Measurements from ENCODE around the gene SSBP1.
A peak's percentile ranks its signal among the peaks of the same experiment; 100 is the strongest.

The SSBP1 gene

GRCh38 chr7:141695803-141696289 is 42.3 kb upstream of the SSBP1 start:
- H3K4me1 ChIP-seq (ENCODE audit: control insufficient read depth, low read depth, low read length), result peaks cover 15% of the 10 kb centered on the region
- no peak overlapping the region for H3K4me3 ChIP-seq (ENCODE audit: low read length)
- H2BK15ac ChIP-seq (replicated peaks; ENCODE audit: low read depth), result no peak overlapping the region
- no peak overlapping the region for H3K4me2 ChIP-seq (ENCODE audit: low read length)
- no peak overlapping the region for H2BK120ac ChIP-seq (ENCODE audit: low read depth, low read length)
- no peaks in the 10 kb centered on the region for H3K27me3 ChIP-seq (ENCODE audit: insufficient read depth, low read length, poor library complexity)
- no peak overlapping the region for H4K8ac ChIP-seq (ENCODE audit: low read depth, low read length)
- no peak overlapping the region for H3K4ac ChIP-seq (ENCODE audit: low read depth, low read length)
- H2BK5ac ChIP-seq (ENCODE audit: low read length), result no peak overlapping the region
- H3K79me2 ChIP-seq (ENCODE audit: control insufficient read depth, insufficient read depth, low read length), result peaks cover 22% of the 10 kb centered on the region
- H3K23ac ChIP-seq (ENCODE audit: low read length), result peak overlapping the region; percentile 91
- H2AK5ac ChIP-seq (ENCODE audit: low read length), result no peak overlapping the region
- no peak overlapping the region for H3K27ac ChIP-seq (ENCODE audit: low read depth, low read length)
- DNase-seq, result no peak
- no CpG with 5 or more reads among the region's 6 CpGs for WGBS (ENCODE audit: extremely low coverage, insufficient coverage, low lambda C conversion rate)
- no peaks in the 10 kb centered on the region for H3K36me3 ChIP-seq (ENCODE audit: control insufficient read depth, insufficient read depth, low read length)
- H3K18ac ChIP-seq (ENCODE audit: low read length), result no peak overlapping the region
- H3K56ac ChIP-seq (ENCODE audit: low read length), result no peak overlapping the region
- peaks cover 22% of the 10 kb centered on the region for H3K79me1 ChIP-seq (ENCODE audit: low read length)
- H3K9ac ChIP-seq (ENCODE audit: low read length), result no peak overlapping the region
- H4K5ac ChIP-seq (ENCODE audit: low read length), result no peak overlapping the region

- H2BK120ac ChIP-seq (ENCODE audit: low read depth, low read length), result no peak overlapping the region
- DNase-seq, result no peak
- no peak overlapping the region for H4K8ac ChIP-seq (ENCODE audit: low read depth, low read length)
- no CpG with 5 or more reads among the region's 2 CpGs for WGBS (ENCODE audit: extremely low coverage, insufficient coverage, low lambda C conversion rate)
- H3K79me2 ChIP-seq (ENCODE audit: control insufficient read depth, insufficient read depth, low read length), result peaks cover 17% of the 10 kb centered on the region
- peaks cover 17% of the 10 kb centered on the region for H3K79me1 ChIP-seq (ENCODE audit: low read length)
- no peaks in the 10 kb centered on the region for H3K27me3 ChIP-seq (ENCODE audit: insufficient read depth, low read length, poor library complexity)
- H2AK5ac ChIP-seq (ENCODE audit: low read length), result no peak overlapping the region
- H3K27ac ChIP-seq (ENCODE audit: low read depth, low read length), result no peak overlapping the region
- no peak overlapping the region for H3K4me2 ChIP-seq (ENCODE audit: low read length)
- no peak overlapping the region for H2BK5ac ChIP-seq (ENCODE audit: low read length)
- H2BK15ac ChIP-seq (replicated peaks; ENCODE audit: low read depth), result no peak overlapping the region
- no peak overlapping the region for H4K5ac ChIP-seq (ENCODE audit: low read length)
- H3K56ac ChIP-seq (ENCODE audit: low read length), result no peak overlapping the region
- H3K18ac ChIP-seq (ENCODE audit: low read length), result no peak overlapping the region
- peaks cover 10% of the 10 kb centered on the region for H3K4me1 ChIP-seq (ENCODE audit: control insufficient read depth, low read depth, low read length)
- no peak overlapping the region for H3K4me3 ChIP-seq (ENCODE audit: low read length)
- no peak overlapping the region for H3K23ac ChIP-seq (ENCODE audit: low read length)
- no peak overlapping the region for H3K4ac ChIP-seq (ENCODE audit: low read depth, low read length)
- no peak overlapping the region for H3K9ac ChIP-seq (ENCODE audit: low read length)
- no peaks in the 10 kb centered on the region for H3K36me3 ChIP-seq (ENCODE audit: control insufficient read depth, insufficient read depth, low read length)
These were observed 41.8 kb upstream of the SSBP1 start for GRCh38 chr7:141696348-141696747.

DNA sequence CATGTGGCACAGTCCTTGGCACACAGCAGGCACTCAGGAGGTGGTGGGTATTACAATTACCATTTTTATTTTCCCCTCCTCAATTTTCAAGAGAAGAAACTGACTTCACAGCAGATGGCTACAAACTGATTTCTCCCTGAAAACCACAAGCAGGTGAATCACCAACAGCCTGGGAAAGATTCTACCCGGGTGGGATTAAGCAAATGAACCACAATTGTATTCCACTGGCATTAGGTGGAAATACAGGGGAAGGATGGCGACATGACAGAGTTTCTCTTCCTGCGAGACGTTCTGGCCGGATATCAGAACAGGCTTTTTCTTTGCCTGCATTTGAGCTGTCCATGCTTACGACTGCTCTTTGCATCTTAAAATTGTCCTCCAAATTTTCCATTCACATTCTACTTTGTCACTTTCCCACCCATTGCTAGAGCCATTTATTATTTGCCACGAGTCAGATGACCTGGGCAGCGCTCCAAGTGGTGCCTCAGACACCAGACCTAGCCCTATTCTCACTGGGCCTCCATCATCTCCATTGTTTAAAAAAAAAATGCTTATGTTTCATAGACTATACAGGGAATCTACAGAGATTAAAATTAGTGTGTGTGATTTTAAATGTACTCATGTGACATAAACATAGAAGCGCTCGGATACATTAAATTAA is 40.8 kb upstream of the SSBP1 start:
- H3K23ac ChIP-seq (ENCODE audit: low read length), result no peak overlapping the region
- no peak overlapping the region for H2AK5ac ChIP-seq (ENCODE audit: low read length)
- no peak overlapping the region for H3K18ac ChIP-seq (ENCODE audit: low read length)
- H3K9ac ChIP-seq (ENCODE audit: low read length), result no peak overlapping the region
- H3K27me3 ChIP-seq (ENCODE audit: insufficient read depth, low read length, poor library complexity), result no peaks in the 10 kb centered on the region
- H3K56ac ChIP-seq (ENCODE audit: low read length), result no peak overlapping the region
- no peak overlapping the region for H3K4me3 ChIP-seq (ENCODE audit: low read length)
- H3K4me2 ChIP-seq (ENCODE audit: low read length), result no peak overlapping the region
- no peak overlapping the region for H2BK120ac ChIP-seq (ENCODE audit: low read depth, low read length)
- H3K4ac ChIP-seq (ENCODE audit: low read depth, low read length), result no peak overlapping the region
- WGBS (ENCODE audit: extremely low coverage, insufficient coverage, low lambda C conversion rate), result no CpG with 5 or more reads among the region's 10 CpGs
- H3K27ac ChIP-seq (ENCODE audit: low read depth, low read length), result no peak overlapping the region
- H2BK15ac ChIP-seq (replicated peaks; ENCODE audit: low read depth), result no peak overlapping the region
- DNase-seq, result peak; percentile 54
- no peaks in the 10 kb centered on the region for H3K36me3 ChIP-seq (ENCODE audit: control insufficient read depth, insufficient read depth, low read length)
- no peak overlapping the region for H2BK5ac ChIP-seq (ENCODE audit: low read length)
- H3K79me2 ChIP-seq (ENCODE audit: control insufficient read depth, insufficient read depth, low read length), result peaks cover 17% of the 10 kb centered on the region
- H4K5ac ChIP-seq (ENCODE audit: low read length), result no peak overlapping the region
- peaks cover 8% of the 10 kb centered on the region for H3K4me1 ChIP-seq (ENCODE audit: control insufficient read depth, low read depth, low read length)
- no peak overlapping the region for H4K8ac ChIP-seq (ENCODE audit: low read depth, low read length)
- peaks cover 15% of the 10 kb centered on the region for H3K79me1 ChIP-seq (ENCODE audit: low read length)

- DNase-seq, result no peak
- Histone ChIP-seq H4K8ac (ENCODE audit: low read depth, low read length) (no peak overlapping the region), H3K4me3 (ENCODE audit: low read length) (no peak overlapping the region), H3K27ac (ENCODE audit: low read depth, low read length) (no peak overlapping the region), H3K4ac (ENCODE audit: low read depth, low read length) (no peak overlapping the region), H3K27me3 (ENCODE audit: insufficient read depth, low read length, poor library complexity) (no peaks in the 10 kb centered on the region), H2BK5ac (ENCODE audit: low read length) (no peak overlapping the region), H3K79me2 (ENCODE audit: control insufficient read depth, insufficient read depth, low read length) (peaks cover 15% of the 10 kb centered on the region), H3K79me1 (ENCODE audit: low read length) (peaks cover 15% of the 10 kb centered on the region), H4K5ac (ENCODE audit: low read length) (no peak overlapping the region), H3K18ac (ENCODE audit: low read length) (no peak overlapping the region), H3K4me1 (ENCODE audit: control insufficient read depth, low read depth, low read length) (peaks cover 8% of the 10 kb centered on the region), H3K23ac (ENCODE audit: low read length) (no peak overlapping the region), H2AK5ac (ENCODE audit: low read length) (no peak overlapping the region), H3K9ac (ENCODE audit: low read length) (no peak overlapping the region), H2BK15ac (replicated peaks; ENCODE audit: low read depth) (no peak overlapping the region), H2BK120ac (ENCODE audit: low read depth, low read length) (no peak overlapping the region), H3K56ac (ENCODE audit: low read length) (no peak overlapping the region), H3K4me2 (ENCODE audit: low read length) (no peak overlapping the region), H3K36me3 (ENCODE audit: control insufficient read depth, insufficient read depth, low read length) (no peaks in the 10 kb centered on the region)
- WGBS (ENCODE audit: extremely low coverage, insufficient coverage, low lambda C conversion rate), result no CpG with 5 or more reads among the region's 1 CpG
These were observed 39.7 kb upstream of the SSBP1 start for GRCh38 chr7:141698247-141699015.

DNA sequence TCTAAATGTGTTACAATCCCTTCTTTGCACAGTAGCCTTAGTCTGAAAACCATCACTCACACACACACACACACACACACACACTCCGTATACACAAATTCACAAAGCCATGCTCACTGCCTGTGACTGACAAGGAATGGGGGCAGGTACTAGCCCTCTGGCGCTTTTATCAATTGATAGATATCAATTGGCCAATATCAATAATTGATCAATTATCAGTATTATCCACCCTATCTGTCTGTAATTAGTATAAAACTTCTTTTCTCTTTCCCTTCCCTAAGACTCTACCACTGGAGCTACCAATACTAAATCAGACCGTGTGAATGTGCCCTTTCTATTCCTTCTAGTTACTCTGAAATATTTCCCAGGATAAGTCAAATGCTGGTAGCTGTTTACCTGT is 38.3 kb upstream of the SSBP1 start:
- H3K27ac ChIP-seq (ENCODE audit: low read depth, low read length), result no peak overlapping the region
- peaks cover 15% of the 10 kb centered on the region for H3K79me2 ChIP-seq (ENCODE audit: control insufficient read depth, insufficient read depth, low read length)
- H3K23ac ChIP-seq (ENCODE audit: low read length), result no peak overlapping the region
- peaks cover 8% of the 10 kb centered on the region for H3K4me1 ChIP-seq (ENCODE audit: control insufficient read depth, low read depth, low read length)
- no peak overlapping the region for H3K4me3 ChIP-seq (ENCODE audit: low read length)
- no peak overlapping the region for H3K4ac ChIP-seq (ENCODE audit: low read depth, low read length)
- no peak overlapping the region for H2AK5ac ChIP-seq (ENCODE audit: low read length)
- H2BK120ac ChIP-seq (ENCODE audit: low read depth, low read length), result no peak overlapping the region
- H4K8ac ChIP-seq (ENCODE audit: low read depth, low read length), result no peak overlapping the region
- no peak for DNase-seq
- no peak overlapping the region for H3K56ac ChIP-seq (ENCODE audit: low read length)
- H3K27me3 ChIP-seq (ENCODE audit: insufficient read depth, low read length, poor library complexity), result no peaks in the 10 kb centered on the region
- H2BK15ac ChIP-seq (replicated peaks; ENCODE audit: low read depth), result no peak overlapping the region
- H3K79me1 ChIP-seq (ENCODE audit: low read length), result peaks cover 12% of the 10 kb centered on the region
- no peak overlapping the region for H3K9ac ChIP-seq (ENCODE audit: low read length)
- H3K36me3 ChIP-seq (ENCODE audit: control insufficient read depth, insufficient read depth, low read length), result no peaks in the 10 kb centered on the region
- H3K18ac ChIP-seq (ENCODE audit: low read length), result no peak overlapping the region
- no CpG with 5 or more reads among the region's 3 CpGs for WGBS (ENCODE audit: extremely low coverage, insufficient coverage, low lambda C conversion rate)
- no peak overlapping the region for H2BK5ac ChIP-seq (ENCODE audit: low read length)
- no peak overlapping the region for H3K4me2 ChIP-seq (ENCODE audit: low read length)
- H4K5ac ChIP-seq (ENCODE audit: low read length), result no peak overlapping the region
